Esophagus mucosa (tissue), 1 donor: Measurements from ENCODE around the gene DLX3. TPM values are rescaled to one million over a fixed set of nuclear protein-coding genes. Genes with fewer than 3 reads are reported as not detected.

ENCODE experiments used
- ATAC-seq: fragments of 200-7000 bp; cut with Tn5 transposase; one replicate; pipeline ENCODE4 v1.9.1; 2020
- total RNA-seq: library from RNA; stranded (reverse); gene quantifications from one replicate; pipeline ENCODE4 v1.2.4, GENCODE V29; 2023
- donor health status: DM: yes; HTN: yes; CAD: no.

DLX3 gene
- total RNA-seq, 1 donor from 2014 or later, result 4.0 TPM

GRCh38 chr17:50023520-50023919 lies 28.5 kb upstream of the DLX3 start:
- no peak for ATAC-seq

- ATAC-seq, result no peak
Measured at GRCh38 chr17:50022463-50023130, 27.6 kb upstream of the DLX3 start.

- no peak for ATAC-seq
Measured at GRCh38 chr17:50021681-50022370, 26.8 kb upstream of the DLX3 start.

- peak; percentile 45 for ATAC-seq
Measured at GRCh38 chr17:50020841-50021599, 26.0 kb upstream of the DLX3 start.

GRCh38 chr17:50018909-50019308 lies 23.9 kb upstream of the DLX3 start:
- ATAC-seq, result no peak

- ATAC-seq, result no peak
Measured at GRCh38 chr17:50015146-50015545, 20.1 kb upstream of the DLX3 start.

GRCh38 chr17:50014471-50015088 lies 19.6 kb upstream of the DLX3 start:
- ATAC-seq, result no peak

- no peak for ATAC-seq
Measured at GRCh38 chr17:50013079-50013478, 18.1 kb upstream of the DLX3 start.

- ATAC-seq, result no peak
Measured at GRCh38 chr17:50009282-50009681, 14.3 kb upstream of the DLX3 start.

- ATAC-seq, result no peak
Measured at GRCh38 chr17:50003911-50004310, 8.9 kb upstream of the DLX3 start.

- no peak for ATAC-seq
Measured at GRCh38 chr17:49998836-49999511, 4.0 kb upstream of the DLX3 start.

- ATAC-seq, result peak; percentile 70
Measured at GRCh38 chr17:49997773-49998703, 3.0 kb upstream of the DLX3 start.

- ATAC-seq, result no peak
Measured at GRCh38 chr17:49997301-49997650, 2.3 kb upstream of the DLX3 start.

GRCh38 chr17:49996495-49997300 lies 1.7 kb upstream of the DLX3 start:
- ATAC-seq, result peak; percentile 42

GRCh38 chr17:49996121-49996494 lies 1.1 kb upstream of the DLX3 start:
- ATAC-seq, result no peak

- ATAC-seq, result peak; percentile 4
Measured at GRCh38 chr17:49994085-49995054, 654 bp downstream of the DLX3 start.

- peak; percentile 20 for ATAC-seq
Measured at GRCh38 chr17:49993423-49994060, 1.5 kb downstream of the DLX3 start.

- no peak for ATAC-seq
Measured at GRCh38 chr17:49992933-49993422, 2.0 kb downstream of the DLX3 start.
